ENCODE data around the gene RHEBL1. TPM values are rescaled to one million over a fixed set of nuclear protein-coding genes. Genes with fewer than 3 reads are reported as not detected.

The RHEBL1 gene
- total and polyA plus RNA-seq, 10 donors = 2.0 to 6.7 (median 3.1) TPM

DNA sequence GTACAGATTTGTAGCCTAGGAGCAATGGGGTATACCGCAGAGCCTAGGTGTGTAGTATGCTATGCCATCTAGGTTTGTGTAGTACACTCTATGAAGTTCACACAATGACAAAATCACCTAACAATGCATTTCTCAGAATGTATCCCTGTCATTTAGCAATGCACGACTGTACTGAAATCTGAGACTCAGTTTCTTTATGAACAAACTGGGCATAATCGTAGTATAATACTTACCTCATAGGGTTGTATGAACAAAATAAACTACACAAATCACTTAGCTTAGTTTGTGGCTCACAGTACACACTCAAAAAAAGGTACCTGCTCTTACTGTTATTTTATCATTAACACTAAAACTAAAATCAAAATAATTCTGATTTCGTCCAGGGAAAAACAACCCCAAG, 44.3 kb downstream of the RHEBL1 start:
- intact Hi-C loops (cut with DNase I; ENCODE audit: low total_unique reads) = no loop called here
- Histone ChIP-seq H3K27ac (no peak overlapping the region), H3K9me3 (no peaks in the 10 kb centered on the region), H3K36me3 (peaks cover 0 to 100% (median 89%) of the 10 kb centered on the region in 6 donors), H3K27me3 (replicated peaks in 1 of 7) (no peaks in the 10 kb centered on the region), H3K4me3 (no peak overlapping the region), H3K4me1 (peaks cover 0 to 14% (median 0%) of the 10 kb centered on the region in 6 donors)
- TF ChIP-seq POLR2A (IDR thresholded peaks at IDR 0.05) (no peak), POLR2AphosphoS5 (IDR thresholded peaks at IDR 0.05) (no peak)
- TF ChIP-seq, protein P1, sequence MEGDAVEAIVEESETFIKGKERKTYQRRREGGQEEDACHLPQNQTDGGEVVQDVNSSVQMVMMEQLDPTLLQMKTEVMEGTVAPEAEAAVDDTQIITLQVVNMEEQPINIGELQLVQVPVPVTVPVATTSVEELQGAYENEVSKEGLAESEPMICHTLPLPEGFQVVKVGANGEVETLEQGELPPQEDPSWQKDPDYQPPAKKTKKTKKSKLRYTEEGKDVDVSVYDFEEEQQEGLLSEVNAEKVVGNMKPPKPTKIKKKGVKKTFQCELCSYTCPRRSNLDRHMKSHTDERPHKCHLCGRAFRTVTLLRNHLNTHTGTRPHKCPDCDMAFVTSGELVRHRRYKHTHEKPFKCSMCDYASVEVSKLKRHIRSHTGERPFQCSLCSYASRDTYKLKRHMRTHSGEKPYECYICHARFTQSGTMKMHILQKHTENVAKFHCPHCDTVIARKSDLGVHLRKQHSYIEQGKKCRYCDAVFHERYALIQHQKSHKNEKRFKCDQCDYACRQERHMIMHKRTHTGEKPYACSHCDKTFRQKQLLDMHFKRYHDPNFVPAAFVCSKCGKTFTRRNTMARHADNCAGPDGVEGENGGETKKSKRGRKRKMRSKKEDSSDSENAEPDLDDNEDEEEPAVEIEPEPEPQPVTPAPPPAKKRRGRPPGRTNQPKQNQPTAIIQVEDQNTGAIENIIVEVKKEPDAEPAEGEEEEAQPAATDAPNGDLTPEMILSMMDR (IDR thresholded peaks at IDR 0.05 in 8 of 11, conservative IDR thresholded peaks at IDR 0.05 in 3 of 11) = no peak
- WGBS, 5 donors = 86 to 96% (median 90%) methylated on average over 4 of the region's 4 CpGs
- DNase-seq = no peak

DNA sequence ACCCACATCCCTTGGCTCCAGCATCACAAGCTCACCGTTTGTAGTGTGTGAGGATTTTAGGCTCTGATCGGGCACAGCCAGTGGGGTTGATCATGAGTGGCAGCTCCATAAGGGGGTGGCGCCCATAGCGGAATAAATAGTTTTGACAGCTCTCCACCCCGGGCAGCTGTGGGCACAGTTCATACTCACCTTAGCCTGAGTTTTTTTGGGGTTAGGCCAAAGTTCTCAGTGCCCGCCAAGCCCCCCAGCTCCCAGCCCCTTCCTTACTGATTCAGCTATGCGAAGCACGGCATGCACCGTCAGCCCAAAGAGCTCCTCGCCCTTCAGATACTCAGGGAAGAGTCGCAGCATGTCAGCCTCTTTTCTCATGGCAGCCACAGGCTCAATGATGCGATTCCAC, 45.2 kb downstream of the RHEBL1 start:
- Histone ChIP-seq H3K4me1 (peaks cover 0 to 22% (median 9%) of the 10 kb centered on the region in 6 donors), H3K36me3 (peaks cover 0 to 96% (median 87%) of the 10 kb centered on the region in 6 donors), H3K4me3 (no peak overlapping the region), H3K9me3 (no peaks in the 10 kb centered on the region), H3K27me3 (replicated peaks in 1 of 7) (no peaks in the 10 kb centered on the region), H3K27ac (no peak overlapping the region)
- no peak for TF ChIP-seq POLR2A (IDR thresholded peaks at IDR 0.05)
- TF ChIP-seq POLR2AphosphoS5 (IDR thresholded peaks at IDR 0.05) = no peak
- TF ChIP-seq, protein P1 (IDR thresholded peaks at IDR 0.05 in 8 of 11, conservative IDR thresholded peaks at IDR 0.05 in 3 of 11) = no peak
- 93 to 97% (median 95%) methylated on average over 10 to 12 of the region's 12 CpGs for WGBS, 5 donors
- intact Hi-C loops (cut with DNase I; ENCODE audit: low total_unique reads) = no loop called here
- DNase-seq = no peak

DNA sequence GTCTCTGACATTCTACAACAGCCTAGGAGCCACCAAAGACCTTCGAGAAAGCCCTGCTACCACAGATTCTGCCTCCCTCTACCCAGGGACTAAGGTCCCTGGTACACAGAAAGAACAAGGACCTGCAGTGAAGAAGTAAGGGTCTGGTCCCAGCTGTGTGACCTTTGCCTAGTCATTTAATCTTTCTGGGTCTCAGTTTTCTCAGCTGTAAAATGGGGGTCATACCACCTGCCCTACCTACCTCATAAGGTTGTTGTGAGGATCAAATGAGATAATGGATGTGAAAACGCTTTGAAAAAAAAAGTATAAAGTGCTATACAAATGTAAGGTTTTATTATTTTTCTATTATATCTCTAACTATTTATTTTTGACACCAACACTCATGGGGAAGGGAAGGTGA, 46.0 kb downstream of the RHEBL1 start:
- TF ChIP-seq POLR2AphosphoS5 (IDR thresholded peaks at IDR 0.05) (no peak), POLR2A (IDR thresholded peaks at IDR 0.05) (no peak)
- TF ChIP-seq, protein P1 (IDR thresholded peaks at IDR 0.05 in 8 of 11, conservative IDR thresholded peaks at IDR 0.05 in 3 of 11) = no peak
- Histone ChIP-seq H3K27ac (no peak overlapping the region), H3K9me3 (no peaks in the 10 kb centered on the region), H3K36me3 (peaks cover 0 to 88% (median 81%) of the 10 kb centered on the region in 6 donors), H3K4me3 (no peak overlapping the region), H3K27me3 (replicated peaks in 1 of 7) (no peaks in the 10 kb centered on the region), H3K4me1 (peaks cover 0 to 22% (median 14%) of the 10 kb centered on the region in 6 donors)
- intact Hi-C loops (cut with DNase I; ENCODE audit: low total_unique reads) = no loop called here
- no peak for DNase-seq
- WGBS, 5 donors = 84 to 98% (median 94%) methylated on average over 2 of the region's 2 CpGs

DNA sequence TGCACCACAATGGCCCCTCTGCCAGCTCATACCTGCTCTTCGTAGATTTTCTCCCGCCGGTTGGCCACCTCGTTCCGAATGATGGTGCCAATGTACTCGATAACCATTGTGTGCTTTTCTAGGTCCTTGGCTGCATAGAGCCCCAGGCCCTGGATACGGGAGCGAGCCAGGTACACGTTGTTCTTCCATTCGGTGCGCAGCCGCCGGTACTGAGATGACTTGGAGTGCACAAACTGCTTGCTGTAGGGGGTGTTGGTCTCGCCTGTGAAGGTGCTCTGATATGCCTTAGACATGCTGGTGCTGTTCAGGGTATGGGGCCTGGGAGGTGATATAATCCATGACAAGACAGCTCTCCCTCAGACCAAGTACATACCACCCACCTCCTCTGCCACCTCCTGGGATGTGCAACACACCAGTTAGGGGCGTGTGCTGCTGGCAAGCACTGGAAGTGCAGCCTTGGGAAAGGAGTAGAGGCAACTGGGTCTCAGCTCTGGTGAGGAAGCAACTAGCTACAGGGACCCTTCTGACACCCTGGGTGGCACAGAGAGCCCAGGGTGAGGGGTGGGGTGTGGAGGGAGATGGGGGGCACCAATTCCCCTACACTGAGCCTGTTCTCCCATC, 47.1 kb downstream of the RHEBL1 start:
- Histone ChIP-seq H3K4me3 (no peak overlapping the region), H3K27ac (no peak overlapping the region), H3K4me1 (peaks cover 3 to 27% (median 18%) of the 10 kb centered on the region in 6 donors), H3K27me3 (replicated peaks in 1 of 7) (no peaks in the 10 kb centered on the region), H3K36me3 (peaks cover 0 to 77% (median 70%) of the 10 kb centered on the region in 6 donors), H3K9me3 (no peaks in the 10 kb centered on the region)
- WGBS, 5 donors = 87 to 97% (median 94%) methylated on average over 14 to 15 of the region's 15 CpGs
- intact Hi-C loops (cut with DNase I; ENCODE audit: low total_unique reads) = no loop called here
- TF ChIP-seq, protein P1 (IDR thresholded peaks at IDR 0.05 in 8 of 11, conservative IDR thresholded peaks at IDR 0.05 in 3 of 11) = no peak
- peak in 1 of 3 donors; percentile 23 for TF ChIP-seq POLR2AphosphoS5 (IDR thresholded peaks at IDR 0.05)
- no peak for DNase-seq
